HFFc6 (cell line): ENCODE data around the gene USP2. TPM values are rescaled to one million over a fixed set of nuclear protein-coding genes. Genes with fewer than 3 reads are reported as not detected.

Experiments
- DNase-seq: peaks from one replicate; pipeline ENCODE4 v3.0.0-alpha.2; 2018
- H3K27ac Mint-ChIP-seq: 2 replicates; pipeline ENCODE4 v1.8.0; 2020; ENCODE audit warnings: mild to moderate bottlenecking, mixed read lengths
- H3K27me3 Mint-ChIP-seq: 2 replicates; pipeline ENCODE4 v1.8.0; 2021; ENCODE audit warnings: mild to moderate bottlenecking, moderate library complexity, mixed read lengths; ENCODE audit not compliant: insufficient read depth
- H3K36me3 Mint-ChIP-seq: 2 replicates; pipeline ENCODE4 v1.8.0; 2021; ENCODE audit warnings: low read depth, mixed read lengths
- H3K4me1 Mint-ChIP-seq: 2 replicates; pipeline ENCODE4 v1.8.0; 2020; ENCODE audit warnings: low read depth, mixed read lengths
- H3K4me3 Mint-ChIP-seq: 2 replicates; pipeline ENCODE4 v1.8.0; 2020; ENCODE audit warnings: mild to moderate bottlenecking, moderate library complexity, mixed read lengths
- H3K9me3 Mint-ChIP-seq: 2 replicates; pipeline ENCODE4 v1.8.0; 2020; ENCODE audit warnings: mild to moderate bottlenecking, mixed read lengths
- total RNA-seq, 6 experiments: library from RNA; stranded (reverse); fragmentation: NEBNext Ultra II Directional; extraction: Animal tissue kit (Norgen Biotek cat#: 25700); gene quantifications; 2 replicates in 1 of 6; 3 replicates in 5 of 6; pipeline ENCODE4 v1.2.3, GENCODE V29; 2021
- TF ChIP-seq, protein P1 (sequence below): fragments of 200-600 bp; sonication (generic); IDR thresholded peaks from 2 replicates; pipeline ENCODE4 v1.5.0; 2021; ENCODE audit warnings: antibody characterized with exemption, mild to moderate bottlenecking

USP2 gene
- total RNA-seq, 6 experiments from 2014 or later: 0.32 to 0.71 (median 0.49) TPM

DNA sequence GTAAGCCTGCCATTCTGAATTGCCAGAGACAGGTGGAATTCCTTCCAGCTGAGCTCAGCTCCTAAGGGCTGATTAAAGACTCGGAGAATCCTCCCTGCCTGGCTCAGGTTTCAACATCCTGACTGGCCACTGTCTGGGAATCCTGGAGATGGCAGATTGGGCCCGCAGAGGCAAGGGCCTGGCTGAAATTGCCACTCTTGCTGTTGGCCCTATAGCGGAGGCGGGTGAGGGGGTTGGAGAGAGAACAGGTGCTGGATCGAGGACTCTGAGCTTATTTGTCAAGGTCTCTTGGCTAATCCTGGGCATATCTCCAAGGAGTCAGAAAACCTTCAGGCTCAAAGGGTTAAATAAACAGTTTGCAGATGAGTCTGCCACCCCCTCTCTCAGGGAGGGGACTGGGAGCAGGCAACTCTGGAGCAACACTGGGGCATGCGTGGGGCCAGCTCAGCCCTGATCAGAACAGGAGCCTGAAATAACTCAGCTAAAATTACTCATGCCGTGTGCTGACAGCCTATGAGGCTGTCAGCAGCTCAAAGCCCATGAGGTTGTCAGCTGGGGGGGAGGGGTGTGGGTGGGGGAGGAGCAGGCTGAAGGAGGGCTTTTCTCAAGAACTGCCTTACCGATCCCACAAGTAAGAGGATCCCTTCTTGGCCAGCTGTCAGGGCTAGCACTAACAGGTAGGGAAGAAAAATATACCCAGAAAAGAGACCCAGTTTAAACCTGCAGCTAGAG is 20.3 kb downstream of the USP2 start:
- Mint-ChIP-seq H3K4me3 (peak overlapping the region; percentile 30), H3K4me1 (peaks cover 42% of the 10 kb centered on the region)

GRCh38 chr11:119359365-119360214 is 21.9 kb downstream of the USP2 start:
- DNase-seq: no peak
- Mint-ChIP-seq H3K9me3 (no peaks in the 10 kb centered on the region), H3K27me3 (peaks cover 6% of the 10 kb centered on the region), H3K4me1 (peaks cover 37% of the 10 kb centered on the region), H3K27ac (no peak overlapping the region), H3K36me3 (no peaks in the 10 kb centered on the region; the same call in 1 of the 2 replicates), H3K4me3 (no peak overlapping the region)
- TF ChIP-seq, protein P1, sequence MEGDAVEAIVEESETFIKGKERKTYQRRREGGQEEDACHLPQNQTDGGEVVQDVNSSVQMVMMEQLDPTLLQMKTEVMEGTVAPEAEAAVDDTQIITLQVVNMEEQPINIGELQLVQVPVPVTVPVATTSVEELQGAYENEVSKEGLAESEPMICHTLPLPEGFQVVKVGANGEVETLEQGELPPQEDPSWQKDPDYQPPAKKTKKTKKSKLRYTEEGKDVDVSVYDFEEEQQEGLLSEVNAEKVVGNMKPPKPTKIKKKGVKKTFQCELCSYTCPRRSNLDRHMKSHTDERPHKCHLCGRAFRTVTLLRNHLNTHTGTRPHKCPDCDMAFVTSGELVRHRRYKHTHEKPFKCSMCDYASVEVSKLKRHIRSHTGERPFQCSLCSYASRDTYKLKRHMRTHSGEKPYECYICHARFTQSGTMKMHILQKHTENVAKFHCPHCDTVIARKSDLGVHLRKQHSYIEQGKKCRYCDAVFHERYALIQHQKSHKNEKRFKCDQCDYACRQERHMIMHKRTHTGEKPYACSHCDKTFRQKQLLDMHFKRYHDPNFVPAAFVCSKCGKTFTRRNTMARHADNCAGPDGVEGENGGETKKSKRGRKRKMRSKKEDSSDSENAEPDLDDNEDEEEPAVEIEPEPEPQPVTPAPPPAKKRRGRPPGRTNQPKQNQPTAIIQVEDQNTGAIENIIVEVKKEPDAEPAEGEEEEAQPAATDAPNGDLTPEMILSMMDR: no peak

More for the DNA sequence above, 20.3 kb downstream of the USP2 start:
- Mint-ChIP-seq H3K27me3 (peaks cover 7% of the 10 kb centered on the region), H3K9me3 (no peaks in the 10 kb centered on the region), H3K36me3 (no peaks in the 10 kb centered on the region; the same call in 1 of the 2 replicates), H3K27ac (peak overlapping the region; percentile 79)
- peak; percentile 78 for DNase-seq
- TF ChIP-seq, protein P1: no peak

DNA sequence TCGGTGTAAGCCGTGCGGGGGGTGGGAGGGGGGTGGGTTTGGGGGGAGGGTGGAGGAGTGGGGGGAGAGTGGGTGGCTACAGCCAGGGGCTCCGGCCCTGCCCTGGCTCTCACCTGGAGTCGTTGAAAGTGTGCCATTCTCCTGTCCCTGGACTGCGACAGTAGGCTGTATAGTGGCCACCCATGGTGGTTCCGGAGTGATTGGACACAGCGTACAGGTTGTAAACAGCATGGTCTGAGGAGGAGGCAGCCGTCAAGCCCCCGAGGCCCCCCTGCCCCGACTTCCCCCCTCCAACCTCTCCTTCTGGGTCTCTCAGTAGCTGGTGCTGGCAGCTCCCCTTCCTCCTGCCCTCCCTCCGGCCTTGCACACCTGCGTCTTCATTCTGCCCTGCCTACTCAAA is 24.4 kb downstream of the USP2 start:
- no peaks in the 10 kb centered on the region for H3K36me3 Mint-ChIP-seq

GRCh38 chr11:119356349-119357031 is 25.0 kb downstream of the USP2 start:
- no peaks in the 10 kb centered on the region for H3K9me3 Mint-ChIP-seq
- peak overlapping the region; percentile 91 for H3K4me3 Mint-ChIP-seq
- peak overlapping the region; percentile 54 for H3K27ac Mint-ChIP-seq
- peaks cover 7% of the 10 kb centered on the region for H3K27me3 Mint-ChIP-seq
- TF ChIP-seq, protein P1: peak; percentile 96
- DNase-seq: peak; percentile 65
- peaks cover 20% of the 10 kb centered on the region for H3K4me1 Mint-ChIP-seq
- H3K36me3 Mint-ChIP-seq: no peaks in the 10 kb centered on the region

More for the DNA sequence above, 24.4 kb downstream of the USP2 start:
- H3K9me3 Mint-ChIP-seq: no peaks in the 10 kb centered on the region
- H3K4me3 Mint-ChIP-seq: peak overlapping the region; percentile 31; the same call in 1 of the 2 replicates
- TF ChIP-seq, protein P1: no peak
- H3K27ac Mint-ChIP-seq: no peak overlapping the region
- H3K27me3 Mint-ChIP-seq: peaks cover 2% of the 10 kb centered on the region
- DNase-seq: no peak
- H3K4me1 Mint-ChIP-seq: peaks cover 26% of the 10 kb centered on the region

DNA sequence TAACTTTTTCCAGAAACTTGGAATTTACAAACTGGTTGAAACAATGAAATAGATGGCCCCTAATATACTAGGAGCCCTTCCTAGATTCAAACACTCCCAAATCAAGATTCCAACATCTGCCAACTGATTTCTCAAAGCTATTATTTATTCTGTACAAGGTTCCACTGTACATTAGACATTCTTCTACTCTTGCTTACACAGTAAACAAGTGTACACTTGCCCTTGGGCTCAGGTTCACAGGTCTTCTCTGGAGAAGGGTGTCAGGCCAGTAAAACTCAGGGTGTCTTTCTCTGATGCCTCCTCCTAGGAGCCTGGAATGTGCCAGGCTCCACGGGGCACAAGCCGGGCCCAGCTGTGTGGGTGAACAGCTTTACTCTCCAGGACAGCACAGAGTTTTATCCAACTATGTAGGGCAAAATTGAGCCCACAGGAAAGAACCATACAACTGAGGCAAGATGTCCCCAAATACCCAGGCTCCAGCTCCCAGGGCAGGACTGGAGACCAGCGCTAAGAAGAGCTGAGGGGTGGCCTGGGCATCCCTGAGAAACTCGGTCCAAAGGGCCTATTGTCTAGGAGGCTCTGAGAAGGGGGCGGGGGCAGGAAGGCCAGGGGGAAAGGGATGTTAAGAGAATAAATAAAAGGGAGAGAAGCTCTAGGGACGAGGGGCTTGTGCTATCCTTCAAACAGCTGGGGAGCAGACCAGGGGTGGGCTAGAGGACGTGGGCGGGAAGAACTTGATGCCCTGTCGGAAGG is 26.2 kb downstream of the USP2 start:
- no peaks in the 10 kb centered on the region for H3K36me3 Mint-ChIP-seq
- TF ChIP-seq, protein P1: no peak
- peaks cover 16% of the 10 kb centered on the region for H3K27me3 Mint-ChIP-seq
- DNase-seq: no peak
- peaks cover 10% of the 10 kb centered on the region for H3K4me1 Mint-ChIP-seq
- no peak overlapping the region for H3K4me3 Mint-ChIP-seq
- H3K27ac Mint-ChIP-seq: no peak overlapping the region
- H3K9me3 Mint-ChIP-seq: no peaks in the 10 kb centered on the region
